Activated CD8-positive, alpha-beta T cell treated with anti-CD3 and anti-CD28 coated beads for 36 hours (primary cell): Measurements from ENCODE around the gene CEACAM21. TPM values are rescaled to one million over a fixed set of nuclear protein-coding genes. Genes with fewer than 3 reads are reported as not detected.
A peak's percentile ranks its signal among the peaks of the same experiment; 100 is the strongest.

Experiments
- ATAC-seq: fragments of 200-7000 bp; cut with Tn5 transposase; one replicate; pipeline ENCODE4 v1.10.0; 2021; ENCODE audit warnings: mild to moderate bottlenecking, moderate library complexity
- CTCF ChIA-PET: fragments of 350-600 bp; sonication (Branson Sonifier 250); formaldehyde crosslinking; loops from one replicate; lab custom pipeline; 2021; ENCODE audit warnings: antibody characterized with exemption; lab: Charles Lee
- POLR2A ChIA-PET: fragments of 350-600 bp; sonication (Branson Sonifier 250); formaldehyde crosslinking; loops from one replicate; lab custom pipeline; 2021; ENCODE audit warnings: antibody characterized with exemption; lab: Charles Lee
- DNase-seq: peaks from one replicate; pipeline ENCODE4 v3.0.0-alpha.2; 2020
- H3K27ac Mint-ChIP-seq: one replicate; pipeline ENCODE4 v1.8.0; 2021; ENCODE audit warnings: mild to moderate bottlenecking, mixed read lengths
- H3K27me3 Mint-ChIP-seq: one replicate; pipeline ENCODE4 v1.8.0; 2021; ENCODE audit warnings: mixed read lengths
- H3K36me3 Mint-ChIP-seq: one replicate; pipeline ENCODE4 v1.8.0; 2021; ENCODE audit warnings: low read depth, mixed read lengths
- H3K4me1 Mint-ChIP-seq: one replicate; pipeline ENCODE4 v1.8.0; 2021; ENCODE audit warnings: low read depth, mixed read lengths
- H3K4me3 Mint-ChIP-seq: one replicate; pipeline ENCODE4 v1.8.0; 2021; ENCODE audit warnings: mild to moderate bottlenecking, moderate library complexity, mixed read lengths
- H3K9me3 Mint-ChIP-seq: one replicate; pipeline ENCODE4 v1.8.0; 2021; ENCODE audit warnings: mixed read lengths
- CTCF ChIP-seq: fragments of 200-600 bp; IDR thresholded peaks from one replicate; pipeline ENCODE4 v1.8.0; 2022; ENCODE audit warnings: antibody characterized with exemption, mild to moderate bottlenecking
- intact Hi-C: fragments of 100-400 bp; cut with micrococcal nuclease; formaldehyde crosslinking; loops from one replicate; pipeline ENCODE4 v1.10.0; 2022
- total RNA-seq, 2 experiments: library from RNA; stranded (reverse); gene quantifications; one replicate each; pipeline ENCODE4 v1.2.3, GENCODE V29; 2021

Gene CEACAM21
- total RNA-seq, 2 experiments from 2014 or later: 17.7 to 19.8 TPM

GRCh38 chr19:41588497-41589209 is 12.7 kb downstream of the CEACAM21 start:
- no peak overlapping the region for H3K27ac Mint-ChIP-seq
- H3K27me3 Mint-ChIP-seq: peaks cover 4% of the 10 kb centered on the region
- ATAC-seq (no peak), DNase-seq (peak; percentile 45)
- no peak overlapping the region for H3K4me3 Mint-ChIP-seq
- no peaks in the 10 kb centered on the region for H3K9me3 Mint-ChIP-seq
- H3K36me3 Mint-ChIP-seq: peaks cover 2% of the 10 kb centered on the region
- intact Hi-C loops: no loop called here
- TF ChIP-seq CTCF: no peak
- ChIA-PET POLR2A (no interaction called here), CTCF (interaction anchor here (0.6 kb wide), 1 partner anchor 192 kb away, joined by 3 read pairs; no protein-coding TSS in a partner anchor)
- H3K4me1 Mint-ChIP-seq: no peaks in the 10 kb centered on the region

- no peak for TF ChIP-seq CTCF
- H3K36me3 Mint-ChIP-seq: peaks cover 2% of the 10 kb centered on the region
- intact Hi-C loops: no loop called here
- ChIA-PET CTCF (no interaction called here), POLR2A (no interaction called here)
- H3K27ac Mint-ChIP-seq: no peak overlapping the region
- DNase-seq (no peak), ATAC-seq (no peak)
- no peaks in the 10 kb centered on the region for H3K4me1 Mint-ChIP-seq
- no peak overlapping the region for H3K4me3 Mint-ChIP-seq
- H3K9me3 Mint-ChIP-seq: no peaks in the 10 kb centered on the region
- H3K27me3 Mint-ChIP-seq: peaks cover 4% of the 10 kb centered on the region
Measured at GRCh38 chr19:41589371-41589770, 13.4 kb downstream of the CEACAM21 start.

- Mint-ChIP-seq H3K27ac (no peak overlapping the region), H3K36me3 (no peaks in the 10 kb centered on the region), H3K9me3 (no peaks in the 10 kb centered on the region), H3K4me1 (peaks cover 6% of the 10 kb centered on the region), H3K27me3 (peaks cover 8% of the 10 kb centered on the region), H3K4me3 (no peak overlapping the region)
- CTCF ChIA-PET: interaction anchor here (0.9 to 1.0 kb wide), 2 partner anchors 20 to 54 kb away, joined by 3 to 4 read pairs; no protein-coding TSS in a partner anchor
- POLR2A ChIA-PET: no interaction called here
- no peak for TF ChIP-seq CTCF
- intact Hi-C loops: no loop called here
- no peak for ATAC-seq
- no peak for DNase-seq
Measured at GRCh38 chr19:41590936-41591335, 15.0 kb downstream of the CEACAM21 start.

GRCh38 chr19:41591951-41592562 is 16.1 kb downstream of the CEACAM21 start:
- DNase-seq (no peak), ATAC-seq (no peak)
- ChIA-PET POLR2A (no interaction called here), CTCF (interaction anchor here (1.0 to 7.0 kb wide), 4 partner anchors 15 to 143 kb away, joined by 3 to 44 read pairs (median 24); no protein-coding TSS in a partner anchor)
- Mint-ChIP-seq H3K27ac (no peak overlapping the region), H3K4me1 (peaks cover 6% of the 10 kb centered on the region), H3K9me3 (no peaks in the 10 kb centered on the region), H3K27me3 (peaks cover 15% of the 10 kb centered on the region), H3K36me3 (no peaks in the 10 kb centered on the region), H3K4me3 (no peak overlapping the region)
- intact Hi-C loops: no loop called here
- no peak for TF ChIP-seq CTCF
